CD4-positive, alpha-beta T cell (primary cell): ENCODE measurements around the gene SATB2. TPM values are rescaled to one million over a fixed set of nuclear protein-coding genes. Genes with fewer than 3 reads are reported as not detected.

Source experiments
- ATAC-seq: fragments of 200-7000 bp; cut with Tn5 transposase; one replicate; pipeline ENCODE4 v1.10.0; 2022; ENCODE audit warnings: mild to moderate bottlenecking; ENCODE audit not compliant: poor library complexity
- CTCF ChIA-PET: fragments of 350-600 bp; sonication (Branson Sonifier 250); formaldehyde crosslinking; loops from one replicate; lab custom pipeline; 2021; ENCODE audit warnings: antibody characterized with exemption, inconsistent platforms; lab: Charles Lee
- POLR2A ChIA-PET: fragments of 350-600 bp; sonication (Branson Sonifier 250); formaldehyde crosslinking; loops from one replicate; lab custom pipeline; 2021; ENCODE audit warnings: antibody characterized with exemption, inconsistent platforms; lab: Charles Lee
- DNase-seq, 14 experiments: peaks; one replicate each; pipeline ENCODE4 v3.0.0-alpha.2; 2013 to 2020; ENCODE audit warnings: mixed read lengths in 2 of 14
- H3K27ac ChIP-seq, 2 donors: one replicate each; pipeline versions ENCODE4 v1.5.1 to v1.7.0; 2013; ENCODE audit warnings: low read length in 2 of 2, low read depth in 1 of 2, mild to moderate bottlenecking in 1 of 2
- H3K27me3 ChIP-seq, 2 experiments: 1 replicate in 1 of 2; 2 replicates in 1 of 2; pipeline versions ENCODE4 v1.6.1 to v1.7.0; 2013; ENCODE audit warnings: low read length in 2 of 2, control low read depth in 1 of 2, mild to moderate bottlenecking in 1 of 2, moderate library complexity in 1 of 2; ENCODE audit not compliant: insufficient read depth in 2 of 2, control insufficient read depth in 1 of 2
- H3K36me3 ChIP-seq: one replicate; pipeline ENCODE4 v1.6.1; 2013; ENCODE audit warnings: low read length, control low read depth; ENCODE audit not compliant: insufficient read depth
- H3K4me1 ChIP-seq: one replicate; pipeline ENCODE4 v1.6.1; 2013; ENCODE audit warnings: low read length, control low read depth; ENCODE audit not compliant: insufficient read depth
- H3K4me3 ChIP-seq: one replicate; pipeline ENCODE4 v1.5.1; 2013; ENCODE audit warnings: mild to moderate bottlenecking, low read length, moderate library complexity
- H3K9me3 ChIP-seq, 2 experiments: 1 replicate in 1 of 2; 2 replicates in 1 of 2; pipeline versions ENCODE4 v1.6.1 to v1.7.0; 2013; ENCODE audit warnings: low read length in 2 of 2, mild to moderate bottlenecking in 2 of 2, control low read depth in 1 of 2, moderate library complexity in 1 of 2; ENCODE audit not compliant: control insufficient read depth in 1 of 2, insufficient read depth in 1 of 2
- H3K27ac Mint-ChIP-seq: one replicate; pipeline ENCODE4 v1.8.0; 2020; ENCODE audit warnings: mixed read lengths
- H3K27me3 Mint-ChIP-seq: one replicate; pipeline ENCODE4 v1.8.0; 2021; ENCODE audit warnings: mixed read lengths
- H3K36me3 Mint-ChIP-seq: one replicate; pipeline ENCODE4 v1.8.0; 2021; ENCODE audit warnings: low read depth, mixed read lengths
- H3K4me1 Mint-ChIP-seq: one replicate; pipeline ENCODE4 v1.8.0; 2021; ENCODE audit warnings: low read depth, mixed read lengths
- H3K4me3 Mint-ChIP-seq: one replicate; pipeline ENCODE4 v1.8.0; 2020; ENCODE audit warnings: mild to moderate bottlenecking, mixed read lengths
- H3K9me3 Mint-ChIP-seq: one replicate; pipeline ENCODE4 v1.8.0; 2020; ENCODE audit warnings: mixed read lengths
- CTCF ChIP-seq: fragments of 200-600 bp; IDR thresholded peaks from one replicate; pipeline ENCODE4 v1.8.0; 2022; ENCODE audit warnings: antibody characterized with exemption, mild to moderate bottlenecking
- intact Hi-C, 2 experiments: fragments of 100-400 bp; cut with DNase I in 1 of 2; cut with micrococcal nuclease in 1 of 2; formaldehyde crosslinking; loops; one replicate each; pipeline versions ENCODE4 v1.15.1 to v1.9.0; 2023 to 2025; cut with DNase I, micrococcal nuclease
- total RNA-seq, 174 experiments: library from RNA in 2 of 174; stranded (reverse) in 2 of 174; gene quantifications; one replicate each; pipeline ENCODE4 v1.2.3 and lab custom pipeline; 2021 to 2026

Gene SATB2
- total RNA-seq, 2 experiments from 2014 or later = not detected

GRCh38 chr2:199455210-199455544 is 2.6 kb downstream of the SATB2 start:
- CTCF ChIA-PET = no interaction called here

DNA sequence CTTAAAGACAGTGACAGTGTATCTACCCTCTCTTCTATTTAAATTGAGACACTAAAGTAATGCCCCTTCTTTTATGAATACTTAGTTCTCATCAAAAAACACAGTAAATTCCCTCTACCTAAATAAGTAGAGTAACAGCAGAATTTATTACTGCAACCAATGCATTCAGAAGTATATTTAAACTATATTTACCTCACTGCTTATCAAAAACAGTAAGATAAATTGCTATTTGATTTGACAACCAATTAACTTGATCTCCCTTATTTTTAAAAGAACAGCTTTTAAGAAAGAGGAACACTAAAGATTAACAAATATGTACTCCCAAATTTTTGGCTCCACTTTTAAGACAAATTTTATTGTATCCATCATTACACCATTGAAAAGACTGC is 4.8 kb downstream of the SATB2 start:
- DNase-seq = no peak
- Histone ChIP-seq H3K27ac (no peak overlapping the region), H3K36me3 (no peaks in the 10 kb centered on the region), H3K4me3 (no peak overlapping the region), H3K27me3 (peaks cover 26 to 84% of the 10 kb centered on the region in 2 experiments), H3K4me1 (peaks cover 25% of the 10 kb centered on the region), H3K9me3 (peaks cover 0 to 10% of the 10 kb centered on the region in 2 experiments)
- Mint-ChIP-seq H3K4me3 (no peak overlapping the region), H3K27ac (no peak overlapping the region), H3K4me1 (peaks cover 14% of the 10 kb centered on the region), H3K36me3 (no peaks in the 10 kb centered on the region), H3K9me3 (no peaks in the 10 kb centered on the region), H3K27me3 (peaks cover 85% of the 10 kb centered on the region)
- intact Hi-C loops = no loop called here
- no peak for TF ChIP-seq CTCF
- no peak for ATAC-seq
- POLR2A ChIA-PET = no interaction called here
- CTCF ChIA-PET = interaction anchor here (1.1 kb wide), 1 partner anchor 17 kb away, joined by 3 read pairs; no protein-coding TSS in a partner anchor

More at GRCh38 chr2:199455210-199455544, 2.6 kb downstream of the SATB2 start:
- peak overlapping the region; percentile 68 for H3K4me3 Mint-ChIP-seq
- intact Hi-C loops = loop anchor here in 1 of 2 experiments (2.0 kb wide), 1 partner anchor 16 kb away; no protein-coding TSS in a partner anchor
- ATAC-seq (no peak), DNase-seq (no peak)
- no peak overlapping the region for H3K27ac ChIP-seq
- H3K27me3 Mint-ChIP-seq = peaks cover 76% of the 10 kb centered on the region
- peaks cover 0 to 16% of the 10 kb centered on the region in 2 experiments for H3K9me3 ChIP-seq
- no peak overlapping the region for H3K4me3 ChIP-seq
- H3K27me3 ChIP-seq = peaks cover 31 to 71% of the 10 kb centered on the region in 2 experiments
- no peak overlapping the region for H3K27ac Mint-ChIP-seq
- no peaks in the 10 kb centered on the region for H3K36me3 ChIP-seq
- POLR2A ChIA-PET = no interaction called here
- peaks cover 37% of the 10 kb centered on the region for H3K4me1 ChIP-seq
- TF ChIP-seq CTCF = no peak
- no peaks in the 10 kb centered on the region for H3K9me3 Mint-ChIP-seq
- H3K36me3 Mint-ChIP-seq = peaks cover 9% of the 10 kb centered on the region
- H3K4me1 Mint-ChIP-seq = peaks cover 23% of the 10 kb centered on the region

DNA sequence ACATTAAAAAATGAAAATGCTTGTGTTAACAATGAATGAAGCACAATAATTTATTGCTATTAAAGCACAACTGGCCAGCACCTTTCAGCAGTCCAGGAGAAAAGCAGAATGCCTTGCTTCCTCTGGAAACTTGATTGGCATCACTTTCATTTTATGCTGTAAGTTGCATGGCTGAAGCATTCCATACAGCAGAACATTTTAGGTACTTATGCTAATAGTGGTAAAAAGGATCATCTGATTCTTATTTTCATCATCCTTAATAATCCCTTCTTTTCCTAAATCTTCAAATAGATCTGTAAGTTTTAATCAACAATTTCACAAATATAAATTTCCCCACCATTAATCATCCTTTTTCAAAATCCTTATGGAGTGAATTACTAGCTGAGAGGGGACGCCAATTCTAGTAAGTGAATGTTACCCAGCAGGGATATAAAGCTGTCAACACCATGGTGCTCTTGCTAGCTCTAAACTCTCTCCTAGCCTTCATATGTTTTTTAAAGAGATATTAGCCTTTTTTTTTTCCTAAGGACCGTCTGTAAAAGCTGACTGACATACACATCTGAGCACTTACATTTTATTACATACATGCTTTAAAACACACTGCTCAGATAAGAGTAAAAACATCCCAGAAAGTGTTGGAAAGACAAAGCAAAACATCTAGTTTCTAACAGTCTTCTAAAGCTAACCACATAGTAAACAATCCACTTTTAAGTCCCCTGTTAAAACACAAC is 5.3 kb downstream of the SATB2 start:
- no peak overlapping the region for H3K27ac Mint-ChIP-seq
- no peaks in the 10 kb centered on the region for H3K9me3 Mint-ChIP-seq
- intact Hi-C loops = no loop called here
- no peak for TF ChIP-seq CTCF
- H3K9me3 ChIP-seq = peaks cover 0 to 10% of the 10 kb centered on the region in 2 experiments
- no peak overlapping the region for H3K4me3 ChIP-seq
- H3K4me1 ChIP-seq = peaks cover 20% of the 10 kb centered on the region
- peaks cover 12% of the 10 kb centered on the region for H3K4me1 Mint-ChIP-seq
- ATAC-seq = no peak
- no peaks in the 10 kb centered on the region for H3K36me3 ChIP-seq
- ChIA-PET POLR2A (no interaction called here), CTCF (interaction anchor here (1.1 kb wide), 1 partner anchor 18 kb away, joined by 3 read pairs; no protein-coding TSS in a partner anchor)
- DNase-seq = no peak
- no peak overlapping the region for H3K27ac ChIP-seq
- H3K36me3 Mint-ChIP-seq = no peaks in the 10 kb centered on the region
- H3K27me3 ChIP-seq = peaks cover 26 to 80% of the 10 kb centered on the region in 2 experiments
- H3K27me3 Mint-ChIP-seq = peaks cover 85% of the 10 kb centered on the region
- no peak overlapping the region for H3K4me3 Mint-ChIP-seq
